Panc1 (cell line): ENCODE results near the gene KLK14.

Source experiments
- POLR2AphosphoS5 ChIP-seq: IDR thresholded peaks from 2 replicates; pipeline ENCODE4 v1.6.1; 2012; ENCODE audit warnings: mild to moderate bottlenecking, low read depth, low read length, moderate library complexity
- SIN3A ChIP-seq: IDR thresholded peaks from 2 replicates; pipeline ENCODE4 v1.6.1; 2012; ENCODE audit warnings: low read depth, mild to moderate bottlenecking, low read length, moderate library complexity, borderline replicate concordance; ENCODE audit not compliant: insufficient read depth
- TCF7L2 ChIP-seq: IDR thresholded peaks from 2 replicates; pipeline ENCODE4 v1.6.1; 2011; ENCODE audit warnings: mild to moderate bottlenecking, low read depth, low read length, inconsistent platforms
- TF ChIP-seq, protein P1 (sequence below): fragments of 450-650 bp; IDR thresholded peaks from 2 replicates; pipeline ENCODE4 v1.5.1; 2017; ENCODE audit warnings: mild to moderate bottlenecking
- TF ChIP-seq, protein P2 (sequence below), 2 experiments: IDR thresholded peaks; 2 replicates each; pipeline ENCODE4 v1.6.1; 2011 to 2012; ENCODE audit warnings: low read depth in 2 of 2, control low read depth in 1 of 2, low read length in 1 of 2, mild to moderate bottlenecking in 1 of 2, moderate library complexity in 1 of 2; ENCODE audit not compliant: insufficient read depth in 1 of 2

DNA sequence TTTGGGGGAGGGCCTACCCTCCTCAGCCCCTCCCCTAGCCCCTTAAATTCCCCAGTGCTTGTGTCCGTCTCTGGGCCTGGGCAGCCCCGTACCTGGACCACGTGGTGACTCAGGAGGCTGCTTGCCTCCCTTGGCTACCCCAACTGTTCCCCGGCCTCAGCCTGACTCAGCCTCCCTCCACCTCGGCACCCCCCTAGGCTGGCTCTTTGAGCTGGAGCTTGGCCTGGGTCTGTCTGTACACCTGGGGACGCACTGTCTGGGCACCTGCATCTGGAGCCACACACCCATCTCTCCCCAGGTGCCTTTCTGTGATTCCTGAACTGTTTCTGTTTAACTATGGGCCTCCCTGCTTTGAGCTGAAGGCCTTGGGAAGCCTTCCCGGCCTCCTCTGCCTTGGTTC lies 1.8 kb upstream of the KLK14 start:
- TF ChIP-seq POLR2AphosphoS5, result no peak
- TF ChIP-seq, protein P1, sequence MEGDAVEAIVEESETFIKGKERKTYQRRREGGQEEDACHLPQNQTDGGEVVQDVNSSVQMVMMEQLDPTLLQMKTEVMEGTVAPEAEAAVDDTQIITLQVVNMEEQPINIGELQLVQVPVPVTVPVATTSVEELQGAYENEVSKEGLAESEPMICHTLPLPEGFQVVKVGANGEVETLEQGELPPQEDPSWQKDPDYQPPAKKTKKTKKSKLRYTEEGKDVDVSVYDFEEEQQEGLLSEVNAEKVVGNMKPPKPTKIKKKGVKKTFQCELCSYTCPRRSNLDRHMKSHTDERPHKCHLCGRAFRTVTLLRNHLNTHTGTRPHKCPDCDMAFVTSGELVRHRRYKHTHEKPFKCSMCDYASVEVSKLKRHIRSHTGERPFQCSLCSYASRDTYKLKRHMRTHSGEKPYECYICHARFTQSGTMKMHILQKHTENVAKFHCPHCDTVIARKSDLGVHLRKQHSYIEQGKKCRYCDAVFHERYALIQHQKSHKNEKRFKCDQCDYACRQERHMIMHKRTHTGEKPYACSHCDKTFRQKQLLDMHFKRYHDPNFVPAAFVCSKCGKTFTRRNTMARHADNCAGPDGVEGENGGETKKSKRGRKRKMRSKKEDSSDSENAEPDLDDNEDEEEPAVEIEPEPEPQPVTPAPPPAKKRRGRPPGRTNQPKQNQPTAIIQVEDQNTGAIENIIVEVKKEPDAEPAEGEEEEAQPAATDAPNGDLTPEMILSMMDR, result no peak
- TF ChIP-seq, protein P2, sequence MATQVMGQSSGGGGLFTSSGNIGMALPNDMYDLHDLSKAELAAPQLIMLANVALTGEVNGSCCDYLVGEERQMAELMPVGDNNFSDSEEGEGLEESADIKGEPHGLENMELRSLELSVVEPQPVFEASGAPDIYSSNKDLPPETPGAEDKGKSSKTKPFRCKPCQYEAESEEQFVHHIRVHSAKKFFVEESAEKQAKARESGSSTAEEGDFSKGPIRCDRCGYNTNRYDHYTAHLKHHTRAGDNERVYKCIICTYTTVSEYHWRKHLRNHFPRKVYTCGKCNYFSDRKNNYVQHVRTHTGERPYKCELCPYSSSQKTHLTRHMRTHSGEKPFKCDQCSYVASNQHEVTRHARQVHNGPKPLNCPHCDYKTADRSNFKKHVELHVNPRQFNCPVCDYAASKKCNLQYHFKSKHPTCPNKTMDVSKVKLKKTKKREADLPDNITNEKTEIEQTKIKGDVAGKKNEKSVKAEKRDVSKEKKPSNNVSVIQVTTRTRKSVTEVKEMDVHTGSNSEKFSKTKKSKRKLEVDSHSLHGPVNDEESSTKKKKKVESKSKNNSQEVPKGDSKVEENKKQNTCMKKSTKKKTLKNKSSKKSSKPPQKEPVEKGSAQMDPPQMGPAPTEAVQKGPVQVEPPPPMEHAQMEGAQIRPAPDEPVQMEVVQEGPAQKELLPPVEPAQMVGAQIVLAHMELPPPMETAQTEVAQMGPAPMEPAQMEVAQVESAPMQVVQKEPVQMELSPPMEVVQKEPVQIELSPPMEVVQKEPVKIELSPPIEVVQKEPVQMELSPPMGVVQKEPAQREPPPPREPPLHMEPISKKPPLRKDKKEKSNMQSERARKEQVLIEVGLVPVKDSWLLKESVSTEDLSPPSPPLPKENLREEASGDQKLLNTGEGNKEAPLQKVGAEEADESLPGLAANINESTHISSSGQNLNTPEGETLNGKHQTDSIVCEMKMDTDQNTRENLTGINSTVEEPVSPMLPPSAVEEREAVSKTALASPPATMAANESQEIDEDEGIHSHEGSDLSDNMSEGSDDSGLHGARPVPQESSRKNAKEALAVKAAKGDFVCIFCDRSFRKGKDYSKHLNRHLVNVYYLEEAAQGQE (IDR thresholded peaks at IDR 0.05; ENCODE audit: insufficient read depth in 1 of 2, low read depth in 2 of 2, low read length in 1 of 2), result no peak
- TF ChIP-seq SIN3A, result no peak
- TF ChIP-seq TCF7L2, result no peak
